ENCODE results near the gene CLVS2. TPM values are rescaled to one million over a fixed set of nuclear protein-coding genes. Genes with fewer than 3 reads are reported as not detected.

CLVS2 gene
- total and polyA plus RNA-seq, 2 donors from 2014 or later = not detected

GRCh38 chr6:123117145-123117908, 121.3 kb downstream of the CLVS2 start:
- no peak overlapping the region for H3K27ac ChIP-seq (ENCODE audit: low read depth in 2 of 2, low read length in 2 of 2)
- intact Hi-C loops (cut with DNase I) = no loop called here
- DNase-seq (no peak), FAIRE-seq (no peak)
- no peak overlapping the region for H3K9ac ChIP-seq (ENCODE audit: low read length in 3 of 3)
- H3K9me3 ChIP-seq (ENCODE audit: control insufficient read depth in 2 of 3, insufficient read depth in 1 of 3, low read length in 3 of 3) = no peaks in the 10 kb centered on the region
- no peak overlapping the region for H3K4me3 ChIP-seq (ENCODE audit: low read length in 3 of 3)
- no peaks in the 10 kb centered on the region for H3K4me1 ChIP-seq (ENCODE audit: control insufficient read depth in 2 of 3, insufficient read depth in 2 of 3, low read depth in 1 of 3, low read length in 3 of 3)
- no peak for TF ChIP-seq CTCF (IDR thresholded peaks at IDR 0.05; ENCODE audit: borderline replicate concordance, extremely low read depth, insufficient read depth)
- H3K36me3 ChIP-seq (ENCODE audit: control insufficient read depth in 2 of 3, insufficient read depth in 3 of 3, low read length in 3 of 3) = no peaks in the 10 kb centered on the region
- H3K27me3 ChIP-seq (ENCODE audit: control insufficient read depth, insufficient read depth, low read length) = no peaks in the 10 kb centered on the region

GRCh38 chr6:123118811-123119210, 122.8 kb downstream of the CLVS2 start:
- no peak for TF ChIP-seq CTCF (IDR thresholded peaks at IDR 0.05; ENCODE audit: borderline replicate concordance, extremely low read depth, insufficient read depth)
- DNase-seq (no peak), FAIRE-seq (no peak)
- Histone ChIP-seq H3K27me3 (ENCODE audit: control insufficient read depth, insufficient read depth, low read length) (no peaks in the 10 kb centered on the region), H3K4me3 (ENCODE audit: low read length in 3 of 3) (no peak overlapping the region), H3K27ac (ENCODE audit: low read depth in 2 of 2, low read length in 2 of 2) (no peak overlapping the region), H3K9me3 (ENCODE audit: control insufficient read depth in 2 of 3, insufficient read depth in 1 of 3, low read length in 3 of 3) (no peaks in the 10 kb centered on the region), H3K36me3 (ENCODE audit: control insufficient read depth in 2 of 3, insufficient read depth in 3 of 3, low read length in 3 of 3) (no peaks in the 10 kb centered on the region), H3K9ac (ENCODE audit: low read length in 3 of 3) (no peak overlapping the region), H3K4me1 (ENCODE audit: control insufficient read depth in 2 of 3, insufficient read depth in 2 of 3, low read depth in 1 of 3, low read length in 3 of 3) (no peaks in the 10 kb centered on the region)
- intact Hi-C loops (cut with DNase I) = no loop called here

Other genes starting within 250 kb of the CLVS2 start
- gene FABP7, start 216.5 kb upstream of the CLVS2 start, total RNA-seq = not detected
- not detected for gene FABP7, start 216.5 kb upstream of the CLVS2 start, polyA plus RNA-seq (ENCODE audit: insufficient read depth, low read depth, low replicate concordance)
- 10.7 TPM for gene SMPDL3A, start 207.0 kb upstream of the CLVS2 start, total RNA-seq
- 14.1 TPM for gene SMPDL3A, start 207.0 kb upstream of the CLVS2 start, polyA plus RNA-seq (ENCODE audit: insufficient read depth, low read depth, low replicate concordance)